A204.1 (cell line): Measurements from ENCODE around the gene EXD3.

ENCODE experiments used
- FAIRE-seq: peaks from 2 replicates; lab custom pipeline; 2012; peaks lifted over from hg19 to GRCh38; lab: Jason Lieb, UNC

The EXD3 gene

GRCh38 chr9:137294681-137295237, 128.2 kb downstream of the EXD3 start:
- FAIRE-seq = no peak

GRCh38 chr9:137294091-137294680, 128.8 kb downstream of the EXD3 start:
- no peak for FAIRE-seq

- FAIRE-seq = no peak
Observed at GRCh38 chr9:137293482-137294090, 129.4 kb downstream of the EXD3 start.

- no peak for FAIRE-seq
Observed at GRCh38 chr9:137293094-137293481, 129.9 kb downstream of the EXD3 start.

GRCh38 chr9:137286975-137287383, 136.0 kb downstream of the EXD3 start:
- FAIRE-seq = no peak

GRCh38 chr9:137281345-137282116, 141.4 kb downstream of the EXD3 start:
- FAIRE-seq = no peak

- no peak for FAIRE-seq
Observed at GRCh38 chr9:137280474-137281344, 142.3 kb downstream of the EXD3 start.

- FAIRE-seq = no peak
Observed at GRCh38 chr9:137279741-137280473, 143.1 kb downstream of the EXD3 start.

GRCh38 chr9:137278721-137279711, 143.9 kb downstream of the EXD3 start:
- no peak for FAIRE-seq

GRCh38 chr9:137278061-137278701, 144.8 kb downstream of the EXD3 start:
- FAIRE-seq = no peak

GRCh38 chr9:137277329-137278041, 145.5 kb downstream of the EXD3 start, which contains the start of gene TOR4A:
TSS of gene TOR4A (plus strand) at chr9:137277726. CDS start at chr9:137278690, 964 bp downstream.
- FAIRE-seq = no peak

GRCh38 chr9:137276473-137277328, 146.3 kb downstream of the EXD3 start:
- no peak for FAIRE-seq

GRCh38 chr9:137275588-137276472, 147.1 kb downstream of the EXD3 start:
- no peak for FAIRE-seq

GRCh38 chr9:137275203-137275587, 147.8 kb downstream of the EXD3 start:
- no peak for FAIRE-seq

- no peak for FAIRE-seq
Observed at GRCh38 chr9:137273611-137274320, 149.2 kb downstream of the EXD3 start.

- no peak for FAIRE-seq
Observed at GRCh38 chr9:137273095-137273490, 149.9 kb downstream of the EXD3 start.
